CD4-positive, alpha-beta T cell treated with Interleukin-2 at 100 ng/mL for 4 hours (primary cell): ENCODE results near the gene FOXQ1.
"Not testable (repeated sequence)": the region's sequence is repeated elsewhere in the genome, so short reads cannot be mapped to it uniquely, and the experiment has no call there.

ENCODE experiments used
- DNase-seq: peaks from one replicate; pipeline ENCODE4 v3.0.0-alpha.2; 2020; ENCODE audit warnings: low spot score

Gene FOXQ1

GRCh38 chr6:1290805-1291204, 21.1 kb upstream of the FOXQ1 start:
- DNase-seq, result no peak

GRCh38 chr6:1291381-1291780, 20.5 kb upstream of the FOXQ1 start:
- DNase-seq, result no peak

GRCh38 chr6:1295420-1295819, 16.5 kb upstream of the FOXQ1 start:
- no peak for DNase-seq

GRCh38 chr6:1296079-1296478, 15.8 kb upstream of the FOXQ1 start:
- no peak for DNase-seq

GRCh38 chr6:1296542-1296941, 15.4 kb upstream of the FOXQ1 start:
- DNase-seq, result no peak

- DNase-seq, result no peak
These were observed 14.2 kb upstream of the FOXQ1 start for GRCh38 chr6:1297746-1298145.

GRCh38 chr6:1298768-1299167, 13.1 kb upstream of the FOXQ1 start:
- DNase-seq, result no peak

GRCh38 chr6:1306133-1306532, 5.8 kb upstream of the FOXQ1 start:
- no peak for DNase-seq

- no peak for DNase-seq
These were observed 2.5 kb upstream of the FOXQ1 start for GRCh38 chr6:1309366-1309765.

- no peak for DNase-seq
These were observed 1.1 kb upstream of the FOXQ1 start for GRCh38 chr6:1310628-1311399.

GRCh38 chr6:1312203-1312472, 240 bp downstream of the FOXQ1 start:
- DNase-seq, result no peak

- DNase-seq, result no peak
These were observed 822 bp downstream of the FOXQ1 start for GRCh38 chr6:1312473-1313367.

- no peak for DNase-seq
These were observed 1.5 kb downstream of the FOXQ1 start for GRCh38 chr6:1313384-1313766.

- DNase-seq, result no peak
These were observed 2.0 kb downstream of the FOXQ1 start for GRCh38 chr6:1313767-1314503.

GRCh38 chr6:1314617-1315016, 2.7 kb downstream of the FOXQ1 start:
- no peak for DNase-seq

GRCh38 chr6:1315201-1315559, 3.3 kb downstream of the FOXQ1 start:
- DNase-seq, result no peak

GRCh38 chr6:1315560-1316386, 3.9 kb downstream of the FOXQ1 start:
- no peak for DNase-seq

- DNase-seq, result no peak
These were observed 4.6 kb downstream of the FOXQ1 start for GRCh38 chr6:1316489-1316971.

- no peak for DNase-seq
These were observed 5.5 kb downstream of the FOXQ1 start for GRCh38 chr6:1317302-1317815.

GRCh38 chr6:1318036-1318435, 6.1 kb downstream of the FOXQ1 start:
- DNase-seq, result no peak

- not testable (repeated sequence) for DNase-seq
These were observed 6.7 kb downstream of the FOXQ1 start for GRCh38 chr6:1318584-1318983.

- DNase-seq, result no peak
These were observed 9.8 kb downstream of the FOXQ1 start for GRCh38 chr6:1321738-1322137.
